ENCODE measurements around the gene CSE1L.
"Not testable (repeated sequence)": the region's sequence is repeated elsewhere in the genome, so short reads cannot be mapped to it uniquely, and the experiment has no call there.

Gene CSE1L

GRCh38 chr20:49098136-49098535 lies 52.0 kb downstream of the CSE1L start:
- TF ChIP-seq CTCF (IDR thresholded peaks at IDR 0.05; ENCODE audit: insufficient read depth, low read depth, low read length, missing control alignments): no peak
- H3K4me3 ChIP-seq (ENCODE audit: low read depth, low read length): no peak overlapping the region

GRCh38 chr20:49099011-49099410 lies 52.9 kb downstream of the CSE1L start:
- no peak for DNase-seq (ENCODE audit: low read depth)
- TF ChIP-seq CTCF (IDR thresholded peaks at IDR 0.05; ENCODE audit: insufficient read depth, low read depth, low read length, missing control alignments): no peak
- no peak overlapping the region for H3K4me3 ChIP-seq (ENCODE audit: low read depth, low read length)

More at GRCh38 chr20:49098136-49098535, 52.0 kb downstream of the CSE1L start:
- DNase-seq (ENCODE audit: low read depth): no peak

GRCh38 chr20:49100292-49100691 lies 54.2 kb downstream of the CSE1L start:
- not testable (repeated sequence) for DNase-seq (ENCODE audit: low read depth); H3K4me3 ChIP-seq (ENCODE audit: low read depth, low read length)

- no peak overlapping the region for H3K4me3 ChIP-seq (ENCODE audit: low read depth, low read length)
- no peak for DNase-seq (ENCODE audit: low read depth)
- no peak for TF ChIP-seq CTCF (IDR thresholded peaks at IDR 0.05; ENCODE audit: insufficient read depth, low read depth, low read length, missing control alignments)
These were observed 54.9 kb downstream of the CSE1L start for GRCh38 chr20:49100972-49101371.

GRCh38 chr20:49103019-49103418 lies 56.9 kb downstream of the CSE1L start:
- H3K4me3 ChIP-seq (ENCODE audit: low read depth, low read length): no peak overlapping the region
- no peak for DNase-seq (ENCODE audit: low read depth)
- TF ChIP-seq CTCF (IDR thresholded peaks at IDR 0.05; ENCODE audit: insufficient read depth, low read depth, low read length, missing control alignments): no peak

- TF ChIP-seq CTCF (IDR thresholded peaks at IDR 0.05; ENCODE audit: insufficient read depth, low read depth, low read length, missing control alignments): no peak
These were observed 57.7 kb downstream of the CSE1L start for GRCh38 chr20:49103647-49104364.

GRCh38 chr20:49104365-49104648 lies 58.2 kb downstream of the CSE1L start:
- no peak overlapping the region for H3K4me3 ChIP-seq (ENCODE audit: low read depth, low read length)
- TF ChIP-seq CTCF (IDR thresholded peaks at IDR 0.05; ENCODE audit: insufficient read depth, low read depth, low read length, missing control alignments): no peak
- no peak for DNase-seq (ENCODE audit: low read depth)

More at GRCh38 chr20:49103647-49104364, 57.7 kb downstream of the CSE1L start:
- DNase-seq (ENCODE audit: low read depth): no peak
- no peak overlapping the region for H3K4me3 ChIP-seq (ENCODE audit: low read depth, low read length)

- not testable (repeated sequence) for H3K4me3 ChIP-seq (ENCODE audit: low read depth, low read length); DNase-seq (ENCODE audit: low read depth)
These were observed 59.0 kb downstream of the CSE1L start for GRCh38 chr20:49104979-49105547.

All from GM12865 (cell line).